Urothelium cell line (cell line): Measurements from ENCODE around the gene ATXN1.
A peak's percentile ranks its signal among the peaks of the same experiment; 100 is the strongest.
"Not testable (repeated sequence)": the region's sequence is repeated elsewhere in the genome, so short reads cannot be mapped to it uniquely, and the experiment has no call there.

Experiments used
- DNase-seq: peaks from one replicate; pipeline ENCODE4 v3.0.0; 2011; ENCODE audit warnings: low spot score, mixed read lengths
- FAIRE-seq: peaks from 2 replicates; lab custom pipeline; 2011; peaks lifted over from hg19 to GRCh38; lab: Jason Lieb, UNC

Gene ATXN1

GRCh38 chr6:16470502-16471221 is 290.6 kb downstream of the ATXN1 start:
- FAIRE-seq (no peak), DNase-seq (no peak)

GRCh38 chr6:16468991-16469615 is 292.2 kb downstream of the ATXN1 start:
- FAIRE-seq, result no peak

GRCh38 chr6:16466800-16467553 is 294.3 kb downstream of the ATXN1 start:
- DNase-seq (no peak), FAIRE-seq (no peak)

More at GRCh38 chr6:16468991-16469615, 292.2 kb downstream of the ATXN1 start:
- DNase-seq, result no peak

- FAIRE-seq, result no peak
Measured at GRCh38 chr6:16464045-16464444, 297.2 kb downstream of the ATXN1 start.

GRCh38 chr6:16463246-16463645 is 298.0 kb downstream of the ATXN1 start:
- DNase-seq, FAIRE-seq: not testable (repeated sequence)

More at GRCh38 chr6:16464045-16464444, 297.2 kb downstream of the ATXN1 start:
- no peak for DNase-seq

- no peak for DNase-seq
- FAIRE-seq, result no peak
Measured at GRCh38 chr6:16461491-16461890, 299.8 kb downstream of the ATXN1 start.

GRCh38 chr6:16459472-16459871 is 301.8 kb downstream of the ATXN1 start:
- FAIRE-seq, result not testable (repeated sequence)

GRCh38 chr6:16452348-16452747 is 308.9 kb downstream of the ATXN1 start:
- no peak for DNase-seq
- FAIRE-seq, result no peak

More at GRCh38 chr6:16459472-16459871, 301.8 kb downstream of the ATXN1 start:
- not testable (repeated sequence) for DNase-seq

GRCh38 chr6:16450821-16451220 is 310.4 kb downstream of the ATXN1 start:
- DNase-seq (peak; percentile 32), FAIRE-seq (no peak)

GRCh38 chr6:16450285-16450684 is 311.0 kb downstream of the ATXN1 start:
- FAIRE-seq (no peak), DNase-seq (peak; percentile 23)

GRCh38 chr6:16446273-16446672 is 315.0 kb downstream of the ATXN1 start:
- DNase-seq (no peak), FAIRE-seq (no peak)

GRCh38 chr6:16442031-16442430 is 319.2 kb downstream of the ATXN1 start:
- no peak for DNase-seq
- no peak for FAIRE-seq

- no peak for DNase-seq
- FAIRE-seq, result no peak
Measured at GRCh38 chr6:16441262-16441661, 320.0 kb downstream of the ATXN1 start.

GRCh38 chr6:16440636-16441212 is 320.5 kb downstream of the ATXN1 start:
- no peak for FAIRE-seq

GRCh38 chr6:16438718-16439591 is 322.3 kb downstream of the ATXN1 start:
- FAIRE-seq (no peak), DNase-seq (peak; percentile 64)

More at GRCh38 chr6:16440636-16441212, 320.5 kb downstream of the ATXN1 start:
- no peak for DNase-seq

GRCh38 chr6:16437984-16438383 is 323.3 kb downstream of the ATXN1 start:
- DNase-seq, result no peak
- FAIRE-seq, result no peak

- DNase-seq, result no peak
- FAIRE-seq, result no peak
Measured at GRCh38 chr6:16437095-16437494, 324.2 kb downstream of the ATXN1 start.

GRCh38 chr6:16436550-16436949 is 324.7 kb downstream of the ATXN1 start:
- DNase-seq (no peak), FAIRE-seq (no peak)

GRCh38 chr6:16434885-16435284 is 326.4 kb downstream of the ATXN1 start:
- no peak for FAIRE-seq
- no peak for DNase-seq

- no peak for FAIRE-seq
Measured at GRCh38 chr6:16433338-16433890, 327.8 kb downstream of the ATXN1 start.

More at GRCh38 chr6:16433338-16433890, 327.8 kb downstream of the ATXN1 start:
- DNase-seq, result no peak
